Measurements from ENCODE around the gene ID2. TPM values are rescaled to one million over a fixed set of nuclear protein-coding genes. Genes with fewer than 3 reads are reported as not detected.

Gene ID2
- polyA plus RNA-seq, 1 donor from 2014 or later: 71.6 TPM

DNA sequence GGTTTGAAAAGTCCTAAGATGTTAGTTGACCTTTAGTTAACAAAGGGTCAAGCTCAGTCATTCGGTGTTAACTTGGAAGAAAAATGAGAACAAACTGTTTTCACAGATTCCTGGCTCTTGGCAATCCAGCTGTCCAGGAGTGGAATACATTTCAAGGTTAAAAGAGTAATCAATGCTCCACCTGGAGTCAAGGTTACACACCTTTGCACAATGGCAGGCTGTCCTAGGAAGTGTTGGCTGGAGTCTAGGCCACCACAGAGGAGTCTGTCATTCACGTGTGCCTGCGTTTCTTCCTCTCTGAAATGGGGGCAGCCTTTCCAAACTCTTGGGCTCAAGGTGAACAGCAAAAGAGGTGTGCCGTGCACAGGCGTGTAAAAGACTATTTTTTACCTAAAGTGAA is 6.3 kb upstream of the ID2 start:
- H3K9ac ChIP-seq (ENCODE audit: low read length): no peak overlapping the region
- peaks cover 24% of the 10 kb centered on the region for H3K27me3 ChIP-seq (ENCODE audit: insufficient read depth, low read depth, low read length)
- H3K9me3 ChIP-seq (ENCODE audit: low read length): peaks cover 10% of the 10 kb centered on the region
- no peak for TF ChIP-seq EZH2 (IDR thresholded peaks at IDR 0.05; ENCODE audit: borderline replicate concordance, insufficient read depth, low read length, poor library complexity, severe bottlenecking)
- no peak for TF ChIP-seq SMC3 (conservative IDR thresholded peaks at IDR 0.05; ENCODE audit: poor library complexity)
- no peak for TF ChIP-seq POLR2AphosphoS5 (IDR thresholded peaks at IDR 0.05)
- TF ChIP-seq MXI1 (conservative IDR thresholded peaks at IDR 0.05; ENCODE audit: poor library complexity, severe bottlenecking): no peak
- TF ChIP-seq CTCF (IDR thresholded peaks at IDR 0.05; ENCODE audit: poor library complexity, severe bottlenecking): no peak
- TF ChIP-seq, protein P1, sequence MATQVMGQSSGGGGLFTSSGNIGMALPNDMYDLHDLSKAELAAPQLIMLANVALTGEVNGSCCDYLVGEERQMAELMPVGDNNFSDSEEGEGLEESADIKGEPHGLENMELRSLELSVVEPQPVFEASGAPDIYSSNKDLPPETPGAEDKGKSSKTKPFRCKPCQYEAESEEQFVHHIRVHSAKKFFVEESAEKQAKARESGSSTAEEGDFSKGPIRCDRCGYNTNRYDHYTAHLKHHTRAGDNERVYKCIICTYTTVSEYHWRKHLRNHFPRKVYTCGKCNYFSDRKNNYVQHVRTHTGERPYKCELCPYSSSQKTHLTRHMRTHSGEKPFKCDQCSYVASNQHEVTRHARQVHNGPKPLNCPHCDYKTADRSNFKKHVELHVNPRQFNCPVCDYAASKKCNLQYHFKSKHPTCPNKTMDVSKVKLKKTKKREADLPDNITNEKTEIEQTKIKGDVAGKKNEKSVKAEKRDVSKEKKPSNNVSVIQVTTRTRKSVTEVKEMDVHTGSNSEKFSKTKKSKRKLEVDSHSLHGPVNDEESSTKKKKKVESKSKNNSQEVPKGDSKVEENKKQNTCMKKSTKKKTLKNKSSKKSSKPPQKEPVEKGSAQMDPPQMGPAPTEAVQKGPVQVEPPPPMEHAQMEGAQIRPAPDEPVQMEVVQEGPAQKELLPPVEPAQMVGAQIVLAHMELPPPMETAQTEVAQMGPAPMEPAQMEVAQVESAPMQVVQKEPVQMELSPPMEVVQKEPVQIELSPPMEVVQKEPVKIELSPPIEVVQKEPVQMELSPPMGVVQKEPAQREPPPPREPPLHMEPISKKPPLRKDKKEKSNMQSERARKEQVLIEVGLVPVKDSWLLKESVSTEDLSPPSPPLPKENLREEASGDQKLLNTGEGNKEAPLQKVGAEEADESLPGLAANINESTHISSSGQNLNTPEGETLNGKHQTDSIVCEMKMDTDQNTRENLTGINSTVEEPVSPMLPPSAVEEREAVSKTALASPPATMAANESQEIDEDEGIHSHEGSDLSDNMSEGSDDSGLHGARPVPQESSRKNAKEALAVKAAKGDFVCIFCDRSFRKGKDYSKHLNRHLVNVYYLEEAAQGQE (IDR thresholded peaks at IDR 0.05; ENCODE audit: borderline replicate concordance): no peak
- no peak for TF ChIP-seq TAF1 (IDR thresholded peaks at IDR 0.05; ENCODE audit: low read depth)
- no peak for TF ChIP-seq RAD21 (conservative IDR thresholded peaks at IDR 0.05)
- no peak for TF ChIP-seq EP300 (conservative IDR thresholded peaks at IDR 0.05; ENCODE audit: poor library complexity, severe bottlenecking)
- H2AFZ ChIP-seq (ENCODE audit: low read depth, low read length): no peak overlapping the region
- no peak overlapping the region for H3K4me3 ChIP-seq (ENCODE audit: low read length)
- H3F3A ChIP-seq (ENCODE audit: insufficient read depth, low read length, poor library complexity, severe bottlenecking): no peaks in the 10 kb centered on the region
- no peaks in the 10 kb centered on the region for H3K79me2 ChIP-seq (replicated peaks; ENCODE audit: insufficient read depth, low read length)
- H3K9me2 ChIP-seq (ENCODE audit: insufficient read depth, low read length): no peaks in the 10 kb centered on the region
- H3K36me3 ChIP-seq (ENCODE audit: insufficient read depth, low read length): no peaks in the 10 kb centered on the region
- H3K27ac ChIP-seq (ENCODE audit: low read length): no peak overlapping the region
- no peaks in the 10 kb centered on the region for H4K20me1 ChIP-seq (ENCODE audit: insufficient read depth)
- H3K4me2 ChIP-seq (ENCODE audit: low read length): no peak overlapping the region

- H3K4me2 ChIP-seq (ENCODE audit: low read length): no peak overlapping the region
- no peaks in the 10 kb centered on the region for H3K9me2 ChIP-seq (ENCODE audit: insufficient read depth, low read length)
Measured at GRCh38 chr2:8676191-8676920, 5.5 kb upstream of the ID2 start.

More at GRCh38 chr2:8676191-8676920, 5.5 kb upstream of the ID2 start:
- H2AFZ ChIP-seq (ENCODE audit: low read depth, low read length): no peak overlapping the region
- H3K4me3 ChIP-seq (ENCODE audit: low read length): peak overlapping the region; percentile 74
- H4K20me1 ChIP-seq (ENCODE audit: insufficient read depth): no peaks in the 10 kb centered on the region
- peaks cover 24% of the 10 kb centered on the region for H3K27me3 ChIP-seq (ENCODE audit: insufficient read depth, low read depth, low read length)
- H3K9me3 ChIP-seq (ENCODE audit: low read length): peaks cover 10% of the 10 kb centered on the region
- no peaks in the 10 kb centered on the region for H3F3A ChIP-seq (ENCODE audit: insufficient read depth, low read length, poor library complexity, severe bottlenecking)
- H3K9ac ChIP-seq (ENCODE audit: low read length): no peak overlapping the region
- TF ChIP-seq RAD21 (conservative IDR thresholded peaks at IDR 0.05): no peak
- no peak for TF ChIP-seq SMC3 (conservative IDR thresholded peaks at IDR 0.05; ENCODE audit: poor library complexity)
- no peak for TF ChIP-seq TAF1 (IDR thresholded peaks at IDR 0.05; ENCODE audit: low read depth)
- no peak for TF ChIP-seq EZH2 (IDR thresholded peaks at IDR 0.05; ENCODE audit: borderline replicate concordance, insufficient read depth, low read length, poor library complexity, severe bottlenecking)
- no peak for TF ChIP-seq POLR2AphosphoS5 (IDR thresholded peaks at IDR 0.05)
- no peak for TF ChIP-seq CTCF (IDR thresholded peaks at IDR 0.05; ENCODE audit: poor library complexity, severe bottlenecking)
- TF ChIP-seq, protein P1 (IDR thresholded peaks at IDR 0.05; ENCODE audit: borderline replicate concordance): no peak
- TF ChIP-seq MXI1 (conservative IDR thresholded peaks at IDR 0.05; ENCODE audit: poor library complexity, severe bottlenecking): no peak
- no peak for TF ChIP-seq EP300 (conservative IDR thresholded peaks at IDR 0.05; ENCODE audit: poor library complexity, severe bottlenecking)
- no peaks in the 10 kb centered on the region for H3K79me2 ChIP-seq (replicated peaks; ENCODE audit: insufficient read depth, low read length)
- no peak overlapping the region for H3K27ac ChIP-seq (ENCODE audit: low read length)
- H3K36me3 ChIP-seq (ENCODE audit: insufficient read depth, low read length): no peaks in the 10 kb centered on the region

Data from neural cell (in vitro differentiated cells).